GM21737 (cell line): Measurements from ENCODE around the gene ZNF142.
"Not testable (repeated sequence)": the region's sequence is repeated elsewhere in the genome, so short reads cannot be mapped to it uniquely, and the experiment has no call there.

ENCODE experiments used
- ATAC-seq: cut with Tn5 transposase; IDR thresholded peaks from one replicate; pipeline ENCODE4 v1.9.1; 2021; ENCODE audit warnings: mild to moderate bottlenecking, moderate library complexity; ENCODE audit not compliant: unreplicated experiment

The ZNF142 gene, protein sequence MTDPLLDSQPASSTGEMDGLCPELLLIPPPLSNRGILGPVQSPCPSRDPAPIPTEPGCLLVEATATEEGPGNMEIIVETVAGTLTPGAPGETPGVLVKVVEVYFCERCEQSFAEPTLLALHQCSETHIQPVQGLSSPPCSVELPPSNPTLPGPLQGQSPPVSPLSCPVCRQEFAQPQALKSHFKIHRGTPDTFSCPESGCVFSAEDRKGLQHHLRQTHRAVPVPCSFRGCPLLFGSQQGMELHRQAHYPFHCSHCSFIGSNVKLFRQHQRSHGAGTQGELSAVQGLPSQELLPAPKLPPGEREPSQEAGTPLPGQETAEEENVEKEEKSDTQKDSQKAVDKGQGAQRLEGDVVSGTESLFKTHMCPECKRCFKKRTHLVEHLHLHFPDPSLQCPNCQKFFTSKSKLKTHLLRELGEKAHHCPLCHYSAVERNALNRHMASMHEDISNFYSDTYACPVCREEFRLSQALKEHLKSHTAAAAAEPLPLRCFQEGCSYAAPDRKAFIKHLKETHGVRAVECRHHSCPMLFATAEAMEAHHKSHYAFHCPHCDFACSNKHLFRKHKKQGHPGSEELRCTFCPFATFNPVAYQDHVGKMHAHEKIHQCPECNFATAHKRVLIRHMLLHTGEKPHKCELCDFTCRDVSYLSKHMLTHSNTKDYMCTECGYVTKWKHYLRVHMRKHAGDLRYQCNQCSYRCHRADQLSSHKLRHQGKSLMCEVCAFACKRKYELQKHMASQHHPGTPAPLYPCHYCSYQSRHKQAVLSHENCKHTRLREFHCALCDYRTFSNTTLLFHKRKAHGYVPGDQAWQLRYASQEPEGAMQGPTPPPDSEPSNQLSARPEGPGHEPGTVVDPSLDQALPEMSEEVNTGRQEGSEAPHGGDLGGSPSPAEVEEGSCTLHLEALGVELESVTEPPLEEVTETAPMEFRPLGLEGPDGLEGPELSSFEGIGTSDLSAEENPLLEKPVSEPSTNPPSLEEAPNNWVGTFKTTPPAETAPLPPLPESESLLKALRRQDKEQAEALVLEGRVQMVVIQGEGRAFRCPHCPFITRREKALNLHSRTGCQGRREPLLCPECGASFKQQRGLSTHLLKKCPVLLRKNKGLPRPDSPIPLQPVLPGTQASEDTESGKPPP (N-terminal part only)

DNA sequence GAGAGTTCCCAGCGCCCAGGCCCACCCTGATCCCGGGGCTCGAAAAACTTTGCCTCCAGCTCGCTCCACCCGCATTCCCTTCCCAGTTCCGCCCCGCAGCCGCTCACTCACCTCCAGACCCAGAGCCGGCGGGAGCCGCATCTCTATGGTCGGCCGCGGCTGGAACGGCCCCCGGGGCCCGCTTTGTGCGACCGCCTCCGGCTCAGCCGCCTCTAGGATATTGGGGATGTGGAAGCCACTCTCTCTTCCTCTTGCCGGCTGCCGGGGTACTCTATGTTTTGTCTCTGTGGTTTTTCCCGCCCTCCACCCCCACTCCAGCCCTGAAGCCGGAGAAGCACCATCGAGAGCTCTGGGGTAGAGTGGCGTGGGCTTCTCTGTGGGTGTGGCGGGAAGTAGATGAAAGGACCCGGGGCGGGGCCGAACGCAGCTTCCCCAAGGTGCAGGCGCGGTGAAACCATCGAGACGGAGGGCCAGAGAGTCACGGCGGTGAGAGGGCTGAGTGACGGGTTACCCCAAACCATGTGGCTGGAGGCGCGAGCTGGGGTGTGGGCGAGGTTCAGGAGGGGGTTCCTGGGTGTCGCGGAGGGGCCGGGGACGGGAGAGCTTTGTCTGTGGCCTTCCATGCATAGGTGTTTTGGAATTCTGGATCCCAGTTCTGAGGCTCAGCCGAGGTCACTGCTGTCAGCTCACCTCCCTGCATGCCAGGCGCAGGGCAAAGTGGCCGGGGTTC lies at the start of gene ZNF142, which contains the start of gene BCS1L:
Gene ZNF142 (minus strand): TSS at position 366 of the 730 bp plus-strand sequence. CDS start 3,194 bp downstream, outside the sequence.
Gene BCS1L (plus strand): TSS at position 426 of the 730 bp plus-strand sequence. CDS start 1,305 bp downstream, outside the sequence.
- peak; percentile 93 for ATAC-seq

DNA sequence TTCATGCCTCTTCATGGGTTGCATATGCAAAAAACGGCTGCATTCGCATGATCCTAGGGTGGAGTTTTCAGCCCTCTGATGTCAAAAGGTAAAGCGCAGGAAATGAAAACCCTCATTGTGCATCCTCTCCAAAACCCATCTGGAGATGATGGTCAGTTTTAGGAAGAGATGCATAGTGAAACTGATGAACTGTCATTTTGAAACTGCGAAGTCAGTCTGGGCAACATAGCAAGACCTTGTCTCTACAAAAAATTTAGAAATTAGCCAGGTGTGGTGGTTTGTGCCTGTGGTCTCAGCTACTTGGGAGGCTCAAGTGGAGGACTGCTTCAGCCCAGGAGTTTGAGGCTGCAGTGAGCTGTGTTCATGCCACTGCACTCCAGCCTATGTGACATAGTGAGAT lies 48.7 kb upstream of the ZNF142 start:
- ATAC-seq = no peak

DNA sequence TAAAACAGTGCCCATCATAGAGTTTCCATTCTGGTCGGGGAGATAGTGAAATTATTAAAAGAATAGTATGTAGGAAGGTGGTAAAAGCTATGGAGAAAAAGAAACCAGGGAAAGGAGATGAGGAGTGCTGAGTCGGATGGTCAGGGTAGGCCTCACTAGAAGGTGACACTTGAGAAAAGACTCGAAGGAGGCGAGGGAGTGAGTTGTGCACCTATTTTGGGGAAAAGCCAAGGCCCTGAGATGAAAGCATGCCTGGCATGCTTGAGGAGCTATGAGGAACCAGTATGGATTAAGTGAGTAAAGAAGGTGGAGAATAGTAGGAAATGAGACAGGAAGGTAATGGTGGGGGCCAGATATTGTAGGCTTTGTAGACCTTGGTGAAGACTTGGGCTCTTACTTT lies 43.9 kb upstream of the ZNF142 start:
- no peak for ATAC-seq

DNA sequence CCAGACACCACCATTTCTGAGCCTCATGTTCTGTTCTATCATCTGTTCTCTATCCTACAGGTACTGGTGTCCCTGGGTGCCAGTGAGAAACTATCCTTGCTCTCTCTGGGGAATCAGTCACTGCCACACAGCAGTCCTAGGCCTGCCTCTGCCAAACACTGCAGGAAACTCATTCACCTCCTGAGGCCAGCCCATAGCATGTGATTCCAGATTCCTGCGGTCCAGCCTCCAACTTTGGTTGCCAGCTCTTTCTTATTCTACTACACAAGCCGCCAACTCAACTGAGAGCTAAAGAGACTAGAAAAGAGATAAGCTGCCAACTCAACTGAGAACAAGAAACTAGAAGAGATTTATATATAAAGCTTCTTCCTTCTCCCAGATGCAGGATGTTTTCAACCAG lies 42.4 kb upstream of the ZNF142 start:
- no peak for ATAC-seq

DNA sequence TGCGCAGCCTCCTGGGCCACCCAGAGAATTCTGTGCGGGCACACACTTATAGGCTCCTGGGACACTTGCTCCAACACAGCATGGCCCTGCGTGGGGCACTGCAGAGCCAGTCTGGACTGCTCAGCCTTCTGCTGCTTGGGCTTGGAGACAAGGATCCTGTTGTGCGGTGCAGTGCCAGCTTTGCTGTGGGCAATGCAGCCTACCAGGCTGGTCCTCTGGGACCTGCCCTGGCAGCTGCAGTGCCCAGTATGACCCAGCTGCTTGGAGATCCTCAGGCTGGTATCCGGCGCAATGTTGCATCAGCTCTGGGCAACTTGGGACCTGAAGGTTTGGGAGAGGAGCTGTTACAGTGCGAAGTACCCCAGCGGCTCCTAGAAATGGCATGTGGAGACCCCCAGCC lies 39.5 kb upstream of the ZNF142 start:
- ATAC-seq = no peak

DNA sequence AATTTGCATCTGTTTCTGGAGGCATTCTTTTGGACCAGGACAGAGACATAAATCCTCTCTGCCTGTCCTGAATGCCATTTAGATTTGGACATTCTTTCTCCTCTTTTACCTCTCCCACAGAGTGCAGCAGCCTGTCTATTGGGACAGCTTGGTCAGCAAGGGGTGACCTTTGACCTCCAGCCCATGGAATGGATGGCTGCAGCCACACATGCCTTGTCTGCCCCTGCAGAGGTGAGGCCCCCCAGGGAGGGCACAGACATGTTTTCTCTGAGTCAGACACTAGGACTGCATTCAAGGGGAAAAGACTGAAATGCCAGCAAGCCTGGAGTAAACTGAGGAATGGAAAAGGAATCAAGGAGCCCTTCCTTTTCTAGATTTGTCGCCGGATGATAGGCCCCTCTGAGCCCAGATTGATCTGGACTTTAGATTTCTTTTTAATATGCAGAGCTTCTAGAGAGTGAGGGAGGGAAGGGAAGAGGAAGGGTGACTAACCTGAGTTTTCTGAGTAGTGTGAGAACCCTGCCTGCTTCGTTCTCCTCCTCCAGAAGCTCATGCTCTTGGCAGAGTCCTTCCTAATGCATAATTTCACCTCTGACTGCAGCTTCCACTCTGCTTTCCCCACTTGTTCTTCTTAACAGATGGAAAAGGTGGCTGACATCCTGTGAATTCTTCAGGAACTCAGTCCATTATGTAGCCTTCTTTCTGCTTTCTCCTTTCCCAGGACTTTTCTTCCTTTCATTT lies 35.2 kb upstream of the ZNF142 start:
- no peak for ATAC-seq

DNA sequence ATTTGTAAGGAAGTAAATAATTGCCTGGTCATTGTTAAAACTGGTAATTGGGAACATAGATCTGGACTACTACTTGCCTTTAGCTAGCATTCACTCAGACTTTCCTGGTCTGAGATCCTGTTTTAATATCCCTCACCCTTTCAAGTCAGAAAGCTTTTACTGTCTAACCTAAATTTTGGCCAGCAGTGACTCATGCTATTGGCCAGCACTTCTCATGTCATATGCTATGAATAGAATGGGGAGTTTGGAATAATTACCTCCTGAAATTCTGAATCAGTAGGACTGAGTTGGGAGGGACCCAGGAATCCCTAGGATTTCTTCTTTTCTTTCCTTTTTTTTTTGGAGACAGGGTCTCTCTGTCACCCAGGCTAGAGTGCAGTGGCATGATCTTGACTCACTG lies 31.8 kb upstream of the ZNF142 start:
- ATAC-seq = no peak

DNA sequence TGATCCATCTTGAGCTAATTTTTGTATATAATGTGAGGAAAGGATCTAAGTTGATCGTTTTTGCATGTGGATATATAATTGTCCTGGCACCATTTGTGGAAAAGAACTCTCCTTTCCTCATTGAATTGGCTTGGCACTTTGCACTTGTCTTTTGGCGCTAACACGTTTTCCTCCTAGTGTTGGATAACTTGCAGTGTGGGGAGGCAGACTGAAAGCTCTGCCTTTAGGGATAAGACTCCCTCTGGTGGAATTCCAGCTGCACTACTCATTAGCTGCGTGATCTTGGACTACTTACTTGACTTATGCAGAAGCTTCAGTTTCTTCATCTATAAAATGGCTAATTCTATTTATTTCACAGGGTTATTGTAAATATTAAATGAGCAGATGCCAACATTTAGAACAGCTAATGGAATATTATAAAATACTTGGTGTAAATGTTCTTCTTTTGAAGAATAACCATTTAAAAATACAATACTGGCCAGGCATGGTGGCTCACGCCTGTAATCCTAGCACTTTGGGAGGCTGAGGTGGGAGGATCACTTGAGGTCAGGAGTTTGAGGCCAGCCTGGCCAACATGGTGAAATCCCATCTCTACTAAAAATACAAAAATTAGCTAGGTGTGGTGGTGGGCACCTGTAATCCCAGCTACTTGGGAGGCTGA lies 28.1 kb upstream of the ZNF142 start:
- ATAC-seq = not testable (repeated sequence)

DNA sequence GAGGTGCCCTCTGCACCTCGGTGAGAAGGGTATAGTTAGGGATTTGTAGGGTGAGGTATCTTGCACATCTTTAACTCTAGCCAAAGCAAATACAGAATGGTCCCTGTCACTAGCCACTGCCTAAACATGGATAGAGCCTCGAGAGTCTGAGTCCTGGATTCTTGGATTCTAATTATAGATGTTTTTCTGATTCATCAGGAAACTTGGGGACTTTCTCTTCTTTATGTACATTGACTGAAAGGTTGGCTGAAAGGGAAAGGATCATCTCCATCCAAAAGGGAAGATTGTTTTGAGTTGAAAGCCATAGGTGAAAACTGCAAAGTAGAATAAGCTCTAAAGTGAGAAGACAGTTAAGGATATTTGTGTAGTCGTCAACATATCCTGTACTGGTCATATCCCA lies 20.6 kb upstream of the ZNF142 start:
- no peak for ATAC-seq

DNA sequence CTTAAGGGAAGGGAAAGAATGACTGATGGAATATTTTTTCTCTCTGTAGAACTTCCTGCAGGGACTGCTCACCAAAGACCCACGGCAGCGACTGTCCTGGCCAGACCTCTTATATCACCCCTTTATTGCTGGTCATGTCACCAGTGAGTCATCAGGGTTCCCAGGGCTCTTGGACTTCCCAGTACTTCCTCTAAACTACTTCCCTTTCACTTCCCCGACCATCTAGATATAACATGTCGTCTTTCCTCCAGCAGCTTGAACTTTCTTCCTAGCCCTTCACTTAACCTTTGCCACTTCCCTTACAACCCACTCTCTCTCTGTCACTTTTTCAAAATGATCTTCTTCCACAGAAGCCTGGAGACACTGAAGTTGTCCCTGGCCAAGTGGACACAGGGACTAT lies 19.7 kb upstream of the ZNF142 start:
- no peak for ATAC-seq

DNA sequence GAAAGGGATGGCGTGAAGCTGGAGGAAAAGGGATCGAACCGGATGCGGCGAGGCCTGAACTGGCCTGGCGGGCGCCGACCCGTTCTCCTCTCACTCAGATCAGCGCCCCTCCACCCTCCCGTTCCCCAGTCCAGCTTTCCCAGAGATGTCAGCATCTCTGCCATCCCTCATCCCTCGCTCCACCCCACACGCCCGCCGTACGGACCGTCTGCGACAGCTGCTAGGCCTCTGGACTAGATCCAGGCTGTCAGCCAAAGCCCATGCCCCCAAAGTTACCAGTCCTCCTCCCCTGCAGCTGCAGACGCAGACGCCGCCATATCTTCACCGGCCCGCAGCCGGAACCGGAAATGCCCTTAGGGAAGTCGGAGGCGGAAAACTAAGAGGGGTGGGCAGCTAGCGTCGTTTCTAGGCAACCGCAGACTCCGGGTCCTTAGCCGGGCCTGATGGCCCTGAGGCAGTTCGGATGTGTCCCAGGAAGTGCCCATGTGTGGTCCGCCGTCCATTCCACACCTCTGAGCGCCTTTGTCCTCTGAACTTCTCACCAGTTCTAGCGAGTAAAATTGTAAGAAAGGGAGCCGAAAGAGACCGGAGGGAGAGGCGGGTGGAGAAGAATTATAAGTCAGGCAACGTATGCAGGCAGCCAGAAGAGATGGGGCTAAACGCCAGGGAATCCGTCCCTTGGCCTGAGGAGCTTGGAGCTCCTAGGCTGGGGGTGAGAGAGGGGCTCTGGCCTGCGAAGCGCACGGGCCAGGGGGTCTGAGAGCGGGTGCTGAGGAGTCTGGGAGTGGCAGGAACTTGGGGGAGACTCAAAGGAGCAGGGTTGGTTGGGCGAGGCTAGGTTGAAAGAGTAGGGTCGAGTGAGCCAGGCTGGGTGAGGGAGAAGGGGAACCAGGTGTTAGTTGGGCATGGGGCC lies 12.5 kb upstream of the ZNF142 start, which contains the start of the genes RNF25 and STK36:
Gene RNF25 (minus strand): TSS at position 349 of the 913 bp plus-strand sequence. CDS start 32 bp downstream, at position 317.
Gene STK36 (plus strand): TSS at position 433 of the 913 bp plus-strand sequence. CDS start 744 bp downstream, outside the sequence.
- peak; percentile 96 for ATAC-seq

DNA sequence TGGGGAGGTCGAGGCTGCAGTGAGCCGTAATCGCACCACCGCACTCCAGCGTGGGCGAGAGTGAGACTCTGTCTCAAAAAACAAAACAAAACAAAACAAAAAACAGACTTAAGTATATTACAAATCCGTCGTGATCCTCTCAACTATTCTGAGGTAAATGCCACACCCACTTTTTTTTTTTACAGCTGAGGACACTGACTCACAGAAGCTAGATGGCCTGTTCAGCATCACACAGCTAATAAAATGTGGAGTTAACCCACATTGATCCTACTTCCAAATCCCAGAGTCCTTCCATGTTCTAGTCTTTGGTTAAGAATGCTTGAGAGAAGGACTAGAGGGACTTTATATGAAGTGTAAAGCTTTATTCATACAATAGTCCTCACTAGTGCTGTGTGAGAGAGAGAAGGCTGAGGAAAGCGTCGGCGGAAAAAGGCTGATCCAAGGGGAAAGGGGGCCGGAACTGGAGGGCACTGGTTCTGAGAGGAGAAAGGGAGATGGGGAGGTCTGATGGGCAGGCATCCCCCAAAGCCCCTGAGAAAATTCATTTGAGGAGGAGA lies 11.8 kb upstream of the ZNF142 start:
- ATAC-seq = no peak

DNA sequence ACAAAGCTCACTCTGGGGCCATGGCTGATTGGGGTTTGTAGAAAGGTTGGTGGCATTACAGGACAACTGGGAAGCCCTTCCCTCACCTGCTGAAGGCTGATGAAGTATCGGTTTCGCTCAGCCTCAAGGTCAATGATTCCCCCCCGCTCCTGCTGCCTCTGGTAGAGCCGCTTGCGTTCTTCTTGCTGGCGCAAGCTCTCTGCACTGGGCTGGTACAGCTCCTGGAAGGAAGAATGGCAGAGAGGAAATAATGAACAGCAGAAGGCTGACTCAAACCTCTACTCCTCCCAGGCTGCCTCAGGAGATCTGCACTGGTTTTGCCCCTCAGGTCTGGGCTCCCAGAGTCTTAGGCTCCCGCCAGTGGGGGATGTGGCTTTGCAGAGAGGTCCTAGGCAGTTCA lies 5.2 kb upstream of the ZNF142 start:
- ATAC-seq = no peak

DNA sequence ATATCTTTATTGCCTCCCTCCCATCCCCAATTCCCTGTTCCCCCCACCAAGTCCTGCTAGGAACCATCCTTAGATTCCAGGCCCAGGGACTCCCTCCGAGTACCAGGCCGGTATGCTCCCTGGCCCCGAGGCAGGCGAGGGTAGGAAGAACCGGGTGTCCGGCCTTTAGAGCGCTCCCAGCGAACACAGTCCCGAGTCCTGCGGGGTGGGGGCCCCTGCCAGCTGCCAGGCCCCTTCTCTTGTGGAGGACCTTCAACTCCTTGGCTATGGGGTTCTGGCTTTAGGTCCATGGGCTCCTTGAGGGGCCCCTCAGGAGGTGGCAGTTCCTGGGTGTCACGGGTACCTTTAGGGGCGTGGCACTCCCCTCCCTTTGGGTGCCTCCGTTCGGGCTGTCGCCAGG lies 4.5 kb upstream of the ZNF142 start:
- ATAC-seq = no peak

DNA sequence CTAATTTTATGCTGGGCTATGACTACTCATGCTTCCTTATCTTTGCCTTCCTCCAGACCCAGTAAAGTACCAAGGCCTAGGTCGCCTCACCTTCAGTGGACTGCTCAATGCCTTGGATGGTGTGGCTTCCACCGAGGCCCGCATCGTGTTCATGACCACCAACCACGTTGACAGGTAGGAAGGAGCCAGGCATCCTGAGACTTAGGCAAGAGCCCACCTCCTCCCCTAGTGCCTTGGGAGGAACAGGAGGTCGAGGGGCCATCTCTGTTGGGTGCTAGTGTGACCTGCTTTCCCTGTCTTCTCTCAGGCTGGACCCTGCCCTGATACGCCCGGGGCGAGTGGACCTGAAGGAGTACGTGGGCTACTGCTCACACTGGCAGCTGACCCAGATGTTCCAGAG lies 3.4 kb upstream of the ZNF142 start:
- ATAC-seq = no peak

DNA sequence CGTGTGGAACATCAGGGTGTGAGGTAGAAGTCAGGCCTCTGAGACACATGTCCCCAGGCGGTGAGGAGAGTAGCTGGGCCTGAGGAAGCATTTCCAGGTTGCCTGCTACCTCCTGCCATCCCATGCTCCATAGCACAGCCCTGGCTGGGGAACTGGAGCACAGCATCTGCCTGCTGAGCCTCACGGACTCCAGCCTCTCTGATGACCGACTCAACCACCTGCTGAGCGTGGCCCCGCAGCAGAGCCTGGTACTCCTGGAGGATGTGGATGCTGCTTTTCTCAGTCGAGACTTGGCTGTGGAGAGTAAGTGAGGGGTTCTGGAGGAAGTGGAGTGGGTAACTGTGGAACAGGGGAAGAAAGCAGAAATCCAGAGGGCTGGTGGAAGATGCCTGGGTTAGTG lies 3.0 kb upstream of the ZNF142 start:
- no peak for ATAC-seq

DNA sequence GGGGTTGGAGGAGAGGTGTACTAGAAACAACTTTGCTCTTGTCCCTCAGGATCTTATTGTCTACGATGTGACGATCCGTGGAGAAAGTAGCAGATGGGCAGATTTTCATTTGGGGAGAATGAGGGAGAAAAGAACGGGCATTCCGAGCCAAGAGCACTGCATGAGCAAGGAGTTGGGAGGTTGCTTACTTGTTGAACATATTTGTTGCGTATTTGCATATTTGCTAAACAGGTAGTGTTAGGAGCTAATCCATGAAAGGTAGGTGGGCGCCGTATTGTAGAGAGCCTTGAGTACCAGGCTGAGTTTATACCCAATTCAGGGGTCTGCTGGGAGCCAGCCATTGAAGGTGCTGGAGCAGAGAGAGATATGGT lies 550 bp upstream of the ZNF142 start:
- no peak for ATAC-seq
